Stimulated activated naive CD8-positive, alpha-beta T cell treated with anti-CD3 and anti-CD28 coated beads, Interleukin-15, Interleukin-2, amounts not matched to agents 100 ng/mL and 50 ng/mL, for 24 hours (primary cell): ENCODE results near the gene IFIH1.
A peak's percentile ranks its signal among the peaks of the same experiment; 100 is the strongest.

Experiments
- H3K27ac Mint-ChIP-seq: one replicate; pipeline ENCODE4 v1.8.0; 2021; ENCODE audit warnings: mild to moderate bottlenecking, mixed read lengths
- H3K27me3 Mint-ChIP-seq: one replicate; pipeline ENCODE4 v1.8.0; 2021; ENCODE audit warnings: mixed read lengths
- H3K36me3 Mint-ChIP-seq: one replicate; pipeline ENCODE4 v1.8.0; 2021; ENCODE audit warnings: low read depth, mixed read lengths
- H3K4me1 Mint-ChIP-seq: one replicate; pipeline ENCODE4 v1.8.0; 2021; ENCODE audit warnings: low read depth, mixed read lengths
- H3K4me3 Mint-ChIP-seq: one replicate; pipeline ENCODE4 v1.8.0; 2021; ENCODE audit warnings: mild to moderate bottlenecking, mixed read lengths
- H3K9me3 Mint-ChIP-seq: one replicate; pipeline ENCODE4 v1.8.0; 2021; ENCODE audit warnings: mixed read lengths

The IFIH1 gene

DNA sequence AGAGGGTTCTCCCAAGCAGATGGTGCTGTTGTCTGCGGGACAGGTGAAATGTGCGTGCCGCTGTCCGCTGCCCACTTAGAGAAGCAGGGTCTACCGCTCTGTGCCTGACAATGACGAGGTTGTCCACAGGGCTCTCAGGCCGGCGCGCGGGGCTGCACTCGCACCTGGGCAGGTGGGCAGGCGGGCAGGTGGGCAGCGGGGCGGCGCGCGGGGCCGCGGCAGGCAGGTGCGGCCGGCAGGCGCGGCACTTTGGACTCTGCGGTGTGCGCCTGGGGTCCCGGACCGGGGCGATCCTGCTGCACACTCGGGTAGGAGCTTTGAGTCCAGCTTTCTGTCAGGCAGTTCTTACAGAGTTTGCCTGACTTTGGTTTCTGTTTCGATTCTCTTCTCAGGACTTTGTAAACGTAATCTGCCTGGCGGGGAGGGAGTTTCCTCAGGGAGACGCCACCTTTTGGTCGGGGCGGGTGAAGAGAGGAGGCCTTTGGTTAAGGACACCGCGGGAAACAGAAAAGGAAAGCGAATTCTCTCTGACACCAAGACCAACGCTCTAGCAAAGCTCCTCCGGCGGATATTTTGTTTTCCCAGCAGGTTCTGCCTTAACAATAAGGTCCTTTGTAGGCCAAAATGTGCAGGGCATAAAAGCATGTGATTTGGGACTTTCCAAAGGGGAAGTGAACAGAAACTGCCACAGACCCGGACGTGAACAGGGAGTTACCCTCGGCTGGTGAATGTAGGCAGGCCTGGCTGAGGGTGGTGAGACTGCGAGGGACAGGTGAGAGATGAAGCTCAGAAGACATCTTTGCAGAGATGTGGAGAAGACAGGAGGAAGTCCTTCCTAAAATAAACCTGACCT is at the start of gene IFIH1:
Gene IFIH1 (minus strand): TSS at position 357 of the 853 bp plus-strand sequence. CDS start 377 bp downstream, outside the sequence.
- H3K36me3 Mint-ChIP-seq = peaks cover 12% of the 10 kb centered on the region
- H3K4me3 Mint-ChIP-seq = peak within 1 kb of the TSS; percentile 96
- peaks cover 64% of the 10 kb centered on the region for H3K4me1 Mint-ChIP-seq
- H3K27me3 Mint-ChIP-seq = no peaks in the 10 kb centered on the region
- H3K27ac Mint-ChIP-seq = peak within 1 kb of the TSS; percentile 98
- H3K9me3 Mint-ChIP-seq = no peaks in the 10 kb centered on the region

- no peaks in the 10 kb centered on the region for H3K4me1 Mint-ChIP-seq
Measured at GRCh38 chr2:162365392-162365791, 46.9 kb upstream of the IFIH1 start.

GRCh38 chr2:162344617-162344950 is 26.1 kb upstream of the IFIH1 start:
- H3K4me3 Mint-ChIP-seq = peak overlapping the region; percentile 90
- H3K36me3 Mint-ChIP-seq = no peaks in the 10 kb centered on the region
- no peaks in the 10 kb centered on the region for H3K27me3 Mint-ChIP-seq
- H3K4me1 Mint-ChIP-seq = peaks cover 10% of the 10 kb centered on the region
- peak overlapping the region; percentile 62 for H3K27ac Mint-ChIP-seq
- no peaks in the 10 kb centered on the region for H3K9me3 Mint-ChIP-seq

More at GRCh38 chr2:162365392-162365791, 46.9 kb upstream of the IFIH1 start:
- no peaks in the 10 kb centered on the region for H3K9me3 Mint-ChIP-seq
- H3K4me3 Mint-ChIP-seq = no peak overlapping the region
- H3K27me3 Mint-ChIP-seq = no peaks in the 10 kb centered on the region
- no peaks in the 10 kb centered on the region for H3K36me3 Mint-ChIP-seq
- H3K27ac Mint-ChIP-seq = no peak overlapping the region

DNA sequence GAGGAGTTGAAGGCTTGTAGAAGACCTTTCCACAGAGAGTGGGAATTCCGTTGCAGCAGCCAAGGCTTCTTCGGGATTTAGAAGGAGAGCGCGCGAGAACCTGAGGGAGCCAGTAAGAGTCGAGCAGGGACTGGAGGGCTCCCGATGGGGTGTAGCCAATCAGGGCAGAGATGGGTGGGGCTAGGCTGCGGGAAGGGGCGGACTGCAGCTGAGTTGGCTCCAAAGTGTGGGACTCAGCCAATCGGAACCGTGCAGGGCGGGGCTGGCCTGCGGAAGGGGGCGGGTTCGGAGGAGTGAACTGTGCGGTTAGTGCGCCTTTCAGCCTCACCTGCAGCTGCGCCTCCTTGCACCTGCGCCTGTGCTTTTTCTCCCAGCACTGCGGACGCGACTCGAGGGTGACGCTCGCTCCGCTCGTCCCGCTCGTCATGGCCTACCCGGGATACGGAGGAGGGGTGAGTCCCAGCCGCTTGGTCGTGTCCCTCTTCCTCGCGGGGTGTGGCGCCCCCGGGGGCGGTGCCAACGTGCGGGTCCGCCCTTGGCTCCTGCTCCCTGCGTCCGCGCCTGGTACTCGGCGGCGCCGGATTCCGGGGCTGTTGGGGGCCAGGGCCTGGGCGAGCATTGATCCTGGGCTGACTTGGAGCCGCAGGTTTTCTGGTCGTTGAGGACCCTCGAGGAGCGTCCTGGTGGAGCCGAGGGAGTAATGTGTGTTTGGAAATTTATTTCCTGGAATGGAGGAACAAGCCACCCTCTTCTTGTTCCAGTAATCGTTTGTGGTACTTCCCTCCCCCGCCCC is 25.5 kb upstream of the IFIH1 start, which contains the start of gene GCA:
Gene GCA (plus strand): TSS at position 309 of the 793 bp plus-strand sequence. CDS start 117 bp downstream, at position 426.
- Mint-ChIP-seq H3K27me3 (no peaks in the 10 kb centered on the region), H3K36me3 (no peaks in the 10 kb centered on the region), H3K4me3 (peak within 1 kb of the TSS; percentile 90), H3K27ac (peak within 1 kb of the TSS; percentile 62), H3K9me3 (no peaks in the 10 kb centered on the region), H3K4me1 (peaks cover 10% of the 10 kb centered on the region)

GRCh38 chr2:162343492-162343823 is 25.0 kb upstream of the IFIH1 start:
- peaks cover 10% of the 10 kb centered on the region for H3K4me1 Mint-ChIP-seq
- no peaks in the 10 kb centered on the region for H3K36me3 Mint-ChIP-seq
- H3K4me3 Mint-ChIP-seq = peak overlapping the region; percentile 90
- peak overlapping the region; percentile 57 for H3K27ac Mint-ChIP-seq
- no peaks in the 10 kb centered on the region for H3K27me3 Mint-ChIP-seq
- no peaks in the 10 kb centered on the region for H3K9me3 Mint-ChIP-seq

- Mint-ChIP-seq H3K27ac (no peak overlapping the region), H3K9me3 (no peaks in the 10 kb centered on the region), H3K36me3 (no peaks in the 10 kb centered on the region), H3K27me3 (no peaks in the 10 kb centered on the region), H3K4me3 (no peak overlapping the region), H3K4me1 (peaks cover 10% of the 10 kb centered on the region)
Measured at GRCh38 chr2:162342841-162343240, 24.4 kb upstream of the IFIH1 start.

DNA sequence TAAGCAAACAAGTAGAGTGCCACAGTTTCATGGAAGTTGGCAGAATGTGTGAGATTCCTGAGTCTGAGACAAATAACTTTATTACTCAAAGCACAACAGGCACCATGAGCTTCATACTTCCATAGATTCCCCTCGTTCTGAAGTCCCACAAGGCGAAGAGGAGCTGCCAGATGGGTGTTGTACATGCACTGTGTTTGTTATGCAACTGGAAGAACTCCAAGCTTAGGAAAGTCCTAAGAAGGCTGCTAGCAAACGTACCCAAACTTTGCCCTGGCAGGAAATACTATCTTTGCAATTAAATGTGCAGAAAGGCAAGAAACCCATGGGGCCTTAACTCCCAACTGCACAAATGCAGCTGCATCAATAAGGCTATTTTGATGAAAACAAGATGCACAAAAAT is 23.8 kb upstream of the IFIH1 start:
- no peak overlapping the region for H3K27ac Mint-ChIP-seq
- no peaks in the 10 kb centered on the region for H3K27me3 Mint-ChIP-seq
- peaks cover 10% of the 10 kb centered on the region for H3K4me1 Mint-ChIP-seq
- H3K9me3 Mint-ChIP-seq = no peaks in the 10 kb centered on the region
- no peak overlapping the region for H3K4me3 Mint-ChIP-seq
- H3K36me3 Mint-ChIP-seq = no peaks in the 10 kb centered on the region

DNA sequence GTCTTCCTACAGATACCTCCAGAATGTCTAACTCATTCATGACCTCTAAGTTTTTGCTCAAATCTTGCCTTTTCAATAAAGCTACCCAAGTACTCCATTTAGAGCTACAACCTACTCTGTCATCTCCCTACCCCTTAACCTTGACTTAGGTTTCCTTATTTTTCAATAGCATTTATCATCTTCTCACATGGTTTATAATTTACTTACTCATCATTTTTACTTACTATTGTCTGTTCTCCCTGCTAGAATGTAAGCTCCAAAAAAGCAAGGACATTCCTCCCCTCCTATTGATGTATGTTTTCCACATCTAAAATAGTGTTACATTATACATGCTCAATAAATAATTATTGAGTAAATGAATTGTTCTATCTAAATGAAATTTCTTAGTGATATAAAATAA is 22.3 kb upstream of the IFIH1 start:
- H3K36me3 Mint-ChIP-seq = no peaks in the 10 kb centered on the region
- no peaks in the 10 kb centered on the region for H3K27me3 Mint-ChIP-seq
- H3K27ac Mint-ChIP-seq = no peak overlapping the region
- no peaks in the 10 kb centered on the region for H3K9me3 Mint-ChIP-seq
- H3K4me3 Mint-ChIP-seq = no peak overlapping the region
- peaks cover 10% of the 10 kb centered on the region for H3K4me1 Mint-ChIP-seq

- no peak overlapping the region for H3K4me3 Mint-ChIP-seq
- H3K27me3 Mint-ChIP-seq = no peaks in the 10 kb centered on the region
- no peaks in the 10 kb centered on the region for H3K9me3 Mint-ChIP-seq
- H3K4me1 Mint-ChIP-seq = no peaks in the 10 kb centered on the region
- H3K27ac Mint-ChIP-seq = no peak overlapping the region
- no peaks in the 10 kb centered on the region for H3K36me3 Mint-ChIP-seq
Measured at GRCh38 chr2:162337868-162338267, 19.4 kb upstream of the IFIH1 start.

- no peak overlapping the region for H3K27ac Mint-ChIP-seq
- H3K36me3 Mint-ChIP-seq = no peaks in the 10 kb centered on the region
- H3K9me3 Mint-ChIP-seq = no peaks in the 10 kb centered on the region
- H3K4me1 Mint-ChIP-seq = no peaks in the 10 kb centered on the region
- no peak overlapping the region for H3K4me3 Mint-ChIP-seq
- H3K27me3 Mint-ChIP-seq = no peaks in the 10 kb centered on the region
Measured at GRCh38 chr2:162333968-162334367, 15.5 kb upstream of the IFIH1 start.

DNA sequence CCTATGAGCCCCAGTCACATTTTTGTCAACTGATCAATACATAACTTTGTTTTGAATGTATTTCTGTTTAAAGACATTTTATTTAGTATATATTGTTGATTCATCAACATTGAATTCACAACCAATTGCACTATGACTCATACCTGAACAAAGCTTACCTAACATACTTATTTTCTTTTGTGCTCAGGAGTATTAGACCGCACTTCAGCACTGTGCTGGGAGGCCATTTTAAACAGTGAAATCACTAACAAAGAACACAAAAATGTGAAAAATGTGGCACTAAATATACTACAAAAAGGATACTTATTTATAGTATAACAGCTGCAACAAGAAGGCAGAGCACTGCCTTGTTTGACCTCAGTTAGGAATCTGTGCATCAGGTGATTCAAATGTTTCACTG is 12.4 kb upstream of the IFIH1 start:
- no peaks in the 10 kb centered on the region for H3K9me3 Mint-ChIP-seq
- no peak overlapping the region for H3K27ac Mint-ChIP-seq
- H3K36me3 Mint-ChIP-seq = no peaks in the 10 kb centered on the region
- H3K27me3 Mint-ChIP-seq = no peaks in the 10 kb centered on the region
- peaks cover 3% of the 10 kb centered on the region for H3K4me1 Mint-ChIP-seq
- no peak overlapping the region for H3K4me3 Mint-ChIP-seq

GRCh38 chr2:162328424-162329157 is 10.1 kb upstream of the IFIH1 start:
- Mint-ChIP-seq H3K36me3 (no peaks in the 10 kb centered on the region), H3K27me3 (no peaks in the 10 kb centered on the region), H3K4me1 (peaks cover 3% of the 10 kb centered on the region), H3K27ac (no peak overlapping the region), H3K9me3 (no peaks in the 10 kb centered on the region), H3K4me3 (peak overlapping the region; percentile 18)

DNA sequence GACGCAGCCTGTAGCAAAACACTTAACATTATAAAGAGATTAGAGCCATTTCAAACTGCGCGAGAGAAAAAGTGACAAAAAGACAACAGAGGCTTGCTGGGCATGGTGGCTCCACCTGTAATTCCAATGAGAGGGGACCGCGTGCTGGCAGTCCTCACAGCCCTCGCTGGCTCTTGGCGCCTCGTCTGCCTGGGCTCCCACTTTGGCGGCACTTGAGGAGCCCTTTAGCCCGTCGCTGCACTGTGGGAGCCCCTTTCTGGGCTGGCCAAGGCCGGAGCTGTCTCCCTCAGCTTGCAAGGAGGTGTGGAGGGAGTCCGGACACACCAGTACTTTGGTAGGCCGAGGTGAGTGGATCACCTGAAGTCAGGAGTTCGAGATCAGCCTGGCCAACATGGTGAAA is 9.3 kb upstream of the IFIH1 start:
- peaks cover 3% of the 10 kb centered on the region for H3K4me1 Mint-ChIP-seq
- no peak overlapping the region for H3K27ac Mint-ChIP-seq
- H3K36me3 Mint-ChIP-seq = no peaks in the 10 kb centered on the region
- no peaks in the 10 kb centered on the region for H3K9me3 Mint-ChIP-seq
- H3K27me3 Mint-ChIP-seq = no peaks in the 10 kb centered on the region
- no peak overlapping the region for H3K4me3 Mint-ChIP-seq

- Mint-ChIP-seq H3K27ac (no peak overlapping the region), H3K27me3 (no peaks in the 10 kb centered on the region), H3K4me3 (no peak overlapping the region), H3K36me3 (no peaks in the 10 kb centered on the region), H3K4me1 (peaks cover 3% of the 10 kb centered on the region), H3K9me3 (no peaks in the 10 kb centered on the region)
Measured at GRCh38 chr2:162327134-162327769, 8.8 kb upstream of the IFIH1 start.
